NB4 (cell line): ENCODE measurements around the gene IRF2BPL.

Experiments
- DNase-seq: peaks from one replicate; pipeline ENCODE4 v3.0.0; 2010; ENCODE audit warnings: low read depth
- H3K4me3 ChIP-seq: one replicate; pipeline ENCODE4 v1.5.1; 2011; ENCODE audit warnings: mild to moderate bottlenecking, low read depth, low read length, moderate library complexity
- MAX ChIP-seq: IDR thresholded peaks from 2 replicates; pipeline ENCODE4 v1.6.1; 2011; ENCODE audit warnings: low read depth, low read length
- MYC ChIP-seq: IDR thresholded peaks from 2 replicates; pipeline ENCODE4 v1.6.1; 2011; ENCODE audit warnings: low read depth, low read length
- POLR2A ChIP-seq: IDR thresholded peaks from 2 replicates; pipeline ENCODE4 v1.6.1; 2011; ENCODE audit warnings: mild to moderate bottlenecking; ENCODE audit not compliant: insufficient read length; ENCODE audit errors: extremely low read depth
- TF ChIP-seq, protein P1 (sequence below): IDR thresholded peaks from one replicate; pipeline ENCODE4 v1.5.1; 2012; ENCODE audit warnings: low read depth, low read length

IRF2BPL gene

GRCh38 chr14:76984297-76984696 lies 44.2 kb downstream of the IRF2BPL start:
- TF ChIP-seq MAX (no peak), POLR2A (no peak), MYC (no peak)
- TF ChIP-seq, protein P1, sequence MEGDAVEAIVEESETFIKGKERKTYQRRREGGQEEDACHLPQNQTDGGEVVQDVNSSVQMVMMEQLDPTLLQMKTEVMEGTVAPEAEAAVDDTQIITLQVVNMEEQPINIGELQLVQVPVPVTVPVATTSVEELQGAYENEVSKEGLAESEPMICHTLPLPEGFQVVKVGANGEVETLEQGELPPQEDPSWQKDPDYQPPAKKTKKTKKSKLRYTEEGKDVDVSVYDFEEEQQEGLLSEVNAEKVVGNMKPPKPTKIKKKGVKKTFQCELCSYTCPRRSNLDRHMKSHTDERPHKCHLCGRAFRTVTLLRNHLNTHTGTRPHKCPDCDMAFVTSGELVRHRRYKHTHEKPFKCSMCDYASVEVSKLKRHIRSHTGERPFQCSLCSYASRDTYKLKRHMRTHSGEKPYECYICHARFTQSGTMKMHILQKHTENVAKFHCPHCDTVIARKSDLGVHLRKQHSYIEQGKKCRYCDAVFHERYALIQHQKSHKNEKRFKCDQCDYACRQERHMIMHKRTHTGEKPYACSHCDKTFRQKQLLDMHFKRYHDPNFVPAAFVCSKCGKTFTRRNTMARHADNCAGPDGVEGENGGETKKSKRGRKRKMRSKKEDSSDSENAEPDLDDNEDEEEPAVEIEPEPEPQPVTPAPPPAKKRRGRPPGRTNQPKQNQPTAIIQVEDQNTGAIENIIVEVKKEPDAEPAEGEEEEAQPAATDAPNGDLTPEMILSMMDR = no peak
- no peak overlapping the region for H3K4me3 ChIP-seq
- DNase-seq = peak; percentile 37

DNA sequence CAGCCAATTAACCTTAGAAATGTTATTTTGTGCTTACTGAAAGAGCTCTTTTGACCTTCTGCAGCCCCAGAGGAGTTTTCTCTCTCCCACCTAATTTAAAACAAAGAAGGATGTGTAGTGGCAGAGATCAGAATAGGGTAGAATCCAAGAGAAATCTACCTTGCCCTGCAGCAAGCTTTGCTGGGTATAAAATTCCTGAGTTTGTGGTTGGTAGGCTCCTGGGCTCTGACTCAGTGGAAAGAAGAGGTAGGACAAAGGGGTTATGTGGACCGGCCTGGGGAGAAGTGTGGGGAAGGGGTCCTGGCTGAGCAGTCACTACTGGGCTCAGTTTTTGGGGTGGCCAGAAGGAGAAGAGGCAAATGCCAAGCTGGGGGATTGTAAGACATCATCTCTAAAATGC lies 46.8 kb downstream of the IRF2BPL start:
- TF ChIP-seq MYC = no peak
- TF ChIP-seq, protein P1 = no peak
- H3K4me3 ChIP-seq = no peak overlapping the region
- no peak for DNase-seq

- DNase-seq = peak; percentile 94
- no peak overlapping the region for H3K4me3 ChIP-seq
- no peak for TF ChIP-seq MYC
- no peak for TF ChIP-seq MAX
- TF ChIP-seq POLR2A = no peak
- TF ChIP-seq, protein P1 = no peak
These were observed 50.5 kb downstream of the IRF2BPL start for GRCh38 chr14:76977793-76978720.

DNA sequence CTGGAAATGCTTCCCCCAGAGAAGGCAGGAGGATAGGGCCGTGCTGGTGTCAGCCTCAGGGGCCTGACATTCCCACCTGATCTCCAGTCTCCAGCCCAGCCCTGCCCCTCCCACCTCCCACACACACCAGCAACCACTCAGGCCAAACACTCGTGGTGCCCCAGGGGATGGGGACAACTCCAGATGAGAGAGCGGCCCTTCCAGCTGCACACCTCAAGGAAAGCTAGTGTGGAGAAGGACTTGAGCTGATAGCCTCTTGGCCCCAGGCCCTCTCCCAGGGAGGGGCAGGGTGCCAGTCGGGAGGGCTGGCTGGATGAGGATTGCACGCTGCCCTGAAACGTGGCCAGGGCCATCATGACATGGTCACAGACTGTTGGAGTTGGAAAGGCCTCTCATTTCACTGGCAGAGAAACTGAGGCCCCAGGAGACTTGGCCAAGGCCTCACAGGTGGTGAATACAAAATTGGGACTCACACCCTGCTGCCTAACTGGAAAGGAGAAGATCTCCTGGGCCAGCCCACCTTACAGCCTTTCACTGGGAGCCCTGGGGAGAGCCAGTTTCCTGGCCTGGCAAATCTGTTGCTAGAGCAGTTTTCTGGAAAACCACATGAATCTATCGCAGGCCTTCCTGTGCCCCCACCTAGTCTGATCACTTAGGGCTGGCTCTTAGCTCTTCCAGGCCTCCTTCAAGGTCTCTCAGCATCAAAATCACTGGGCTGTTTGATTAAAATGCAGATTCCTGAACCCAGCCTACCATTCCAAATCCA lies 52.1 kb downstream of the IRF2BPL start:
- no peak for DNase-seq
- TF ChIP-seq, protein P1 = no peak
- TF ChIP-seq MYC (no peak), MAX (no peak), POLR2A (no peak)
- H3K4me3 ChIP-seq = no peak overlapping the region

DNA sequence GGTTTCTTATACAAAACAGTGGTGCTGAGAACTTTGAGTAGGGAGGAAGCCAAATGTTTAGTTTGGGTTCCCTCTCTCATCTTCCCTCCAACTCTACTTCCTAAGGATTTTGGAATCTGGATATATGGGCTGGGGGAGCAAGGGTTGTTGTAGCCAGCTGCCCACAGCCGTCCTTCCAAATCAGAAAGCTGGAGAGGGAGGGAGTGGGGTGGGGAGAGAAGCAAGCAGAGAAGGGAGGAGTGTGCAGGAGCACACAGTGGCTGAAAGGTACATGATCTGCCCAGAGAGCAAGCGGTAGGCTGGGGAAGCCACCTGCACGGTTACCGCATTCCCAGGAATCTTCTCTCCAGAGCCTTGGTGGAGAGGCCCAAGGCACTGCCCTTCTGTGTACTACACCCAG lies 52.7 kb downstream of the IRF2BPL start:
- no peak overlapping the region for H3K4me3 ChIP-seq
- TF ChIP-seq MYC (no peak), POLR2A (no peak), MAX (no peak)
- TF ChIP-seq, protein P1 = no peak
- DNase-seq = no peak
